HG02623 (cell line): ENCODE data around the gene POU2F1.
"Not testable (repeated sequence)": the region's sequence is repeated elsewhere in the genome, so short reads cannot be mapped to it uniquely, and the experiment has no call there.

Experiments
- ATAC-seq: cut with Tn5 transposase; IDR thresholded peaks from one replicate; pipeline ENCODE4 v1.9.1; 2021; ENCODE audit warnings: moderate library complexity; ENCODE audit not compliant: unreplicated experiment

Gene POU2F1

GRCh38 chr1:167205306-167206050 is 15.2 kb upstream of the POU2F1 start:
- not testable (repeated sequence) for ATAC-seq

- no peak for ATAC-seq
These were observed 14.4 kb upstream of the POU2F1 start for GRCh38 chr1:167206166-167206835.

- ATAC-seq, result no peak
These were observed 12.6 kb upstream of the POU2F1 start for GRCh38 chr1:167207940-167208623.

- no peak for ATAC-seq
These were observed 12.1 kb upstream of the POU2F1 start for GRCh38 chr1:167208624-167208976.

DNA sequence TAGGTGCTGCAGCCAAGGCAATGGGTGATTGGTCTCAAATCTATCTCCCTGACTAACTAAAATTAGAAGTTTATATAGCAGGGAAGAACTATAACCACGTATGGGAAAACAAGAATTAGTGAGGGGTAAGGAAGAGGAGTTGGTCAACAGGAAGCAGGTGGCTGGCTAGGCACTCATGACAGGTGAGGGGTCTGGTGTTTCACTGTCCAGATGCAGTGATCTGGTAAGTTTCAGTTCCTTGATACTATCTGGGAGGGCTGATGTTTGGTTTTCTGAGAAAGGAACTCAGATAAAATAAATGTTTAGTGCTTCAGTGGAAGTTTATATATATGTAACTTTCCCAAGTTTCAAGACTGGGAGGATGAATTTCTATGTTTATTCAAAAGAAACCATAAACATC is 11.6 kb upstream of the POU2F1 start:
- no peak for ATAC-seq

- no peak for ATAC-seq
These were observed 9.6 kb upstream of the POU2F1 start for GRCh38 chr1:167210966-167211674.

DNA sequence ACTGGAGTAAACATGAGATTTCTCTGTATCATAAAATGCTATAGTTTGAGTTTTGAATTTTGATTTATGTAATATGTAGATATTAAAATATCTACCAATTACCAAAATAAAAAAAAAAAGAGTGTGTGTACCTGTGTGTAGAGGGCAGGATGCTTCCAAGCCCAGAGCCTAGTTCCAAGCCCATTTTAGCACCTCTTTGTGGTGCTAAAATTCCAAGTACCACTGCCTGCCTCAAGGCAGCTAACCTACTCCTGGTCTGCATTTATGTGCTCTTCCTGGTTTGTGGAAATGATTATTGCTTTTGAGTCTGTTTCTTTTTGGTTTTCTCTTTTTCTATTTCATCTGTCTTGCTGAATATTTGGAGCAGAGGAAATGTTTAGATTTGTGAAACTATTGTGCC is 8.7 kb upstream of the POU2F1 start:
- no peak for ATAC-seq

- no peak for ATAC-seq
These were observed 3.9 kb upstream of the POU2F1 start for GRCh38 chr1:167216809-167217208.

DNA sequence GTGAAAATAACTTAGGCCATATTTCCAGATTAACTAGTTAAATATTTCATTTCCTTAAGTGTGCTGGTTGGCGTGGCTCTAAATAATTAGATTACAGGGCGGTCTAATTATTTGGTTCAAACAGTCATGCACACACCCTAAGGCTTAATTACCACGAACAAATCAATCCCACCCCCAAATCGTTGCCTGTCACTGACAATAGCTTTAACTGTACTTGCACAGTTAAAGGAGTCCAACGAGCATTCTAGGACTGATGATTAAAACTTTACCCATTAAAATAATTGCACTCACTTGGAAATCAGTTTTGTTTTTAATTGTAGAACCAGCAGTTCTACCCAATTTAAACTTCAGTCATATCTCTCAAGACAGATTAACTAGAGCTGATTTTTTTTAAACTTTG is 1.5 kb upstream of the POU2F1 start:
- ATAC-seq, result no peak

DNA sequence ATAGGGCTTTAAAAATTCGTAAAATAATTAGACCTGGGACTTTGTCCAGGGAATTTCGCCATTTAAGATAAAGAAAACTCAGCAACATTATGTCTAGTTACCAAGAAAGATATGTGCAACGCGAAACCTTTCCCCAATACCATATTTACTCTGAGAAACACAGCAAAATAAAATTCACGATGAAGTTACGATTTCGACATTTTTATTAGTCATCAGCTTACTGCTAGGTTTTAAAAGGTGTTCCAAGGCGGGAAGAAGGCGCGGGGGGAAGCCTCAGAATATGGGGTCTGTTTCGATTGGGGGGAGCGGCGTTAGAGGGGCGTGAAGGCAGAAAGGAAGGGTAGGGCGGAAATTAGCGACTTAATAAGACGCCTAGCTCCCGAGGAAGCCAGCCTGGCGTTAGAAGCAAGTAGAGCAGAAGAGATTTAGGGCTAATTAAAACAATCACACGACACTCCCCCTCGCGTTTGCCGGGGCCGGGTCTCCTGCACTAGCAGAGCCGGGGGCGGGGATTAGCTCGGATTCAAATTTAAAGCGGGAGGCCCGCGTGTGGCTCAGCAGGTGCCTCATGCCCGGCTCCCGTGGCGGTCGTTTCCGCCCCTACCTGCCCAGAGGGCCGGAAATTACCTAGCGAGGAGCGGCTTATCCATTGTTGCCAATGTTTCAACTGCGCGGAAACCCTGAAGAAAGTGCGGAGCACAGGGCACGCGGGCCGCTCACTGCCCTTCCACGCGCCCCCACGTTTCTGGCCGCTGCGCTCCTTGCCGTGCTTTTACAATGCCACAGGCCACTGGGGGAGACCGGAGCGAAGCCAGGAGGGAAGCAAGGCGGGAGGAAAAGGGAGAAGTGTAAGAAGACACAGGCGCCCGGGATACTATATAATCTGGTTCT is 795 bp upstream of the POU2F1 start:
- ATAC-seq, result peak; percentile 26

DNA sequence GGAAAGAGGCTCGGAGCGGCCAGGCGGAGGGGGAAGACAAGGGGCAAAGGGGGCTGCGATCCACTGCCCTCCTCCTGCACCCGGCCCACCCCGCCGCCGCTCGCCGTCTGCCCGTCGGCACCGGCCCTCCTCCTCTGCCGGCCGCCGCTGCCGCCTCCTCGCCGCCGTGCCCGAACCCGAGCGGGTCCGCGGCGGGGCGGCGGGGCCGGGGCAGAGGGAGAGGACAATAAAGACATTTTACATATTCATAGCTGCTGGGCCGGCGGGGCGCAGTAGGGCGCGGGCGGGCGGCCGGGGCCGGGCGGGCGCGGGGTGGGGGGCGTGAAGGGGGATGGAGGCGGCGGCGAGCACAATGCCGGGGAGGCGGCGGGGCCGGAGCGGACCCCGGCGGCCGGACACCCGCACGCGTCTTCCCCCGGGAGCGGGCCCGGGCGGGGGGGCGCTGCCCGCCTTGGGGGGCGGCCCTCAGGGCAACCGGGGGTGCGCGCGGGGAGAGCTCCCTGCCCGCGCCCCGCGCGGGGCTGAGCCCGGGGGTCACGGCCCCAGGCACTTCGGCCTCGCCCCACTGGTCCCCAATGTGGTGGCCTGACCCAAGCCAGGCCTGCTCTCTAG is 546 bp downstream of the POU2F1 start:
- peak; percentile 3 for ATAC-seq

GRCh38 chr1:167221738-167222610 is 1.3 kb downstream of the POU2F1 start:
- peak; percentile 43 for ATAC-seq

- no peak for ATAC-seq
These were observed 2.7 kb downstream of the POU2F1 start for GRCh38 chr1:167223144-167224103.

DNA sequence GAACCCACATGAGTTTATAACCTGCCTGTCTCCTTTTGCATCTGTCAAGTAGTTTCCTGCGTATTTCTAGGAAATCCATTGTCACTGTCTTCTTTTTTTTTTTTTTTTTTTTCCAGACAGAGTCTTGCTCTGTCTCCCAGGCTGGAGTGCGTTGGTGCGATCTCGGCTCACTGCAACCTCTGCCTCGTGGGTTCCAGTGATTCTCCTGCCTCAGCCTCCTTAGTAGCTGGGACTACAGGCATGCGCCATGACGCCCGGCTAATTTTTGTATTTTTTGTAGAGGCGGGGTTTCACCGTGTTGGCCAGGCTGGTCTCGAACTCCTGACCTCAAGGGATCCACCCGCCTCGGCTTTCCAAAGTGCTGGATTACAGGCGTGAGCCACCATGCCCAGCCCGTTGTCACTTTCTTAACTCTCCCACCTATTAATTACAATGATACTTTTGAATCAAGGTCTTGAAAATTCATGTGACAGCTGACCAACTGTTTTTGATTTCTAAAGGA is 4.1 kb downstream of the POU2F1 start:
- not testable (repeated sequence) for ATAC-seq

DNA sequence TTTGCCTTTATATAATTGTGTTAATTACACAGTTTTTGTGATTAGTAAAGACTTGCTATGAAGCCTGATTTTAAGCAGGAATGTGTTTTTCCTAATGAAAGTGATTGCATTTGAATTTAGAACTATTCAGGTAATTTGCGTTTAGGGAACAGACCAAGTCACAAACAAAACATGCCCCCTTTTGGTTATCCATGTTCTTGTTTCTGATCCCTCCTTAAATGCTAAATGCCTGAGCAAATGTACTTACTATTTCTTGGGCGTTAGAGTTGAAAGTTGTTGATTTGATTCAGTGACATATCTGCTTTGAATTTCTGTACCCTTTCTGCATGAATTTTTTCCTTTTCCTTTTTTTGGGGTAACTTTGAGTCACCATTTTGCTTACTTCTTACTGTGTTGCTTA is 5.2 kb downstream of the POU2F1 start:
- no peak for ATAC-seq

DNA sequence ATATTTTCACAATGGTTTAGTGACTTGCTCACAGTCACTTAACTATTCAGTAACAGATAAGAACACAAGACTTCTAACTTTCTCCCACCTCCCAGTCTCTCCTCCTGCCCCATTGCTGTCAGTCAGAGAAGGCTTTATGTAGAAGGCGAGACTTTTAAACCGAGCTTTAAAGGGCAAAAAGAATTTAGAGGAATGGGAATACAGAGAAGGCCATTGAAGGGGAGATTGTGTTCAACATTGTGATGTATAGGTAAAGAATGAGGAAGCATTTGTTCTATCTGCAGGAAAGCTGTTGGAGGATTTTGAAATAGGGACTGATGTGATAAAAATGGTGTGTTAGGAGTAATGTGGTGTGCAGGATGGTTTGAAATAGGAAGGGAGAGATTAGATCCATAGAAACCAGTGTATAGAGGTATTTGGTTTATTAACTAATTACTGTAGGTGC is 7.3 kb downstream of the POU2F1 start:
- ATAC-seq, result no peak

DNA sequence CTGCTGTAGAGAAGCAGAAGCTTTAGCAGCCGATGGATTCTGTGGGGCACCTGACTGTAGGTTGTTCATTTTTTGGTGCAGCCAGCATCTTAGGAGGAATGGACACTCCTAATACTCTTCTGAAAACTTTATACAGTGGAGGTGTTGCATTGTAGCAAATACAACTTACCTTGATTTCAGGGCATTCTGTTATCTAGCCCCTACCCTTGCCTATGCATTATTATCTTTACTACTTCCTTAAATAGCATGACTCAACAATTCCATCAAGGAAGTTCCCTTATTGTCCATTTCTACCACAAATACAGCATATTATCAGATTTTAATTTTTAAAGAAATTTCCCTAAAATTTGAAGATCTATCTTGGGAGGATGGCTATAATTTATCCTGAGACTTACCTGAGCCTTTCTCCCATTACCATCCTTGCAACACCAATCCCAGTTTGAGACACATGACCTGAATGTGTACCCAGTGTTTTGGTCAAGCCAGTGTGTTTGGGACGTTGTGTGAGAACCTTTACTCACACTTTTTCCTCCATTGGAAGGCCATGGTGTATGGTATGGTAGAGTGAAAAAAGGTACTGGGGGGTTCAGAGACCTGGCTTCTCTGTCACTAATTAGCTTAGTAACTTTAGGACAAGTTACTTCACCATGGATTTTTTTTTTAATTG is 9.2 kb downstream of the POU2F1 start:
- no peak for ATAC-seq
